Psoas muscle (tissue), 8 donors: ENCODE measurements around the gene VEGFA. TPM values are rescaled to one million over a fixed set of nuclear protein-coding genes. Genes with fewer than 3 reads are reported as not detected.
A peak's percentile ranks its signal among the peaks of the same experiment; 100 is the strongest.

Experiments used
- ATAC-seq, 4 donors: fragments of 200-7000 bp; cut with Tn5 transposase; one replicate each; pipeline ENCODE4 v1.9.1; 2020; ENCODE audit warnings: moderate library complexity in 3 of 4, mild to moderate bottlenecking in 2 of 4
- DNase-seq, 2 donors: peaks; one replicate each; pipeline ENCODE4 v3.0.0-alpha.2; 2020
- H3K27ac ChIP-seq: fragments of 200-600 bp; one replicate; pipeline ENCODE4 v1.8.0; 2022
- H3K27me3 ChIP-seq, 3 donors: fragments of 200-600 bp in 1 of 3; one replicate each; pipeline versions ENCODE4 v1.6.1 to v1.8.0; 2013 to 2022; ENCODE audit warnings: low read length in 2 of 3, mild to moderate bottlenecking in 2 of 3, moderate library complexity in 1 of 3; ENCODE audit not compliant: insufficient read depth in 3 of 3
- H3K36me3 ChIP-seq, 2 donors: fragments of 200-600 bp in 1 of 2; one replicate each; pipeline versions ENCODE4 v1.6.1 to v1.8.0; 2013 to 2022; ENCODE audit warnings: low read depth in 1 of 2, mild to moderate bottlenecking in 1 of 2, moderate library complexity in 1 of 2; ENCODE audit not compliant: insufficient read depth in 1 of 2
- H3K4me1 ChIP-seq: fragments of 200-600 bp; one replicate; pipeline ENCODE4 v1.8.0; 2022
- H3K4me3 ChIP-seq: fragments of 200-600 bp; one replicate; pipeline ENCODE4 v1.8.0; 2022; ENCODE audit warnings: mild to moderate bottlenecking
- H3K9me3 ChIP-seq: fragments of 200-600 bp; one replicate; pipeline ENCODE4 v1.8.0; 2022
- CTCF ChIP-seq: fragments of 200-600 bp; IDR thresholded peaks from one replicate; pipeline ENCODE4 v1.8.0; 2022; ENCODE audit warnings: antibody characterized with exemption
- WGBS, 3 donors: extraction: QIAGEN DNeasy Blood & Tissue Kit; methylation state at CpG; one replicate each; pipeline versions ENCODE4 v1.1.6 to v1.1.7; 2013; 5-methylcytosine and 5-hydroxymethylcytosine counted together
- intact Hi-C, 2 donors: fragments of 100-400 bp; cut with DNase I; formaldehyde crosslinking; loops; one replicate each; pipeline versions ENCODE4 v1.11.0 to v1.14.2; 2022
- polyA plus RNA-seq, 3 donors: library from polyadenylated mRNA; stranded (reverse); fragments of 200-250 nt; gene quantifications; one replicate each; pipeline ENCODE4 v1.2.3, GENCODE V29; 2013
- total RNA-seq, 4 donors: library from RNA; stranded (reverse); fragmentation: NEBNext Ultra II Directional in 2 of 4; extraction: Animal tissue kit (Norgen Biotek cat#: 25700) in 2 of 4; gene quantifications; one replicate each; pipeline versions ENCODE4 v1.2.1 to v1.2.4, GENCODE V29; 2021 to 2023
- donor health status: healthy with polysubstance abuse.
- donor health status: DM: no; HTN: no; CAD: no; lungs with moderate emphysema.
- donor health status: Bipolar disorder and iron deficiency.
- donor health status: healthy.
- donor health status: DM: yes; HTN: yes; CAD: no.
- donor health status: DM: no; HTN: no; CAD: no.
- donor health status: DM: no; HTN: no; CAD: no.
- donor health status: DM: yes; HTN: yes; CAD: no.

VEGFA gene
- total and polyA plus RNA-seq, 7 donors = 78.1 to 345 (median 132) TPM

DNA sequence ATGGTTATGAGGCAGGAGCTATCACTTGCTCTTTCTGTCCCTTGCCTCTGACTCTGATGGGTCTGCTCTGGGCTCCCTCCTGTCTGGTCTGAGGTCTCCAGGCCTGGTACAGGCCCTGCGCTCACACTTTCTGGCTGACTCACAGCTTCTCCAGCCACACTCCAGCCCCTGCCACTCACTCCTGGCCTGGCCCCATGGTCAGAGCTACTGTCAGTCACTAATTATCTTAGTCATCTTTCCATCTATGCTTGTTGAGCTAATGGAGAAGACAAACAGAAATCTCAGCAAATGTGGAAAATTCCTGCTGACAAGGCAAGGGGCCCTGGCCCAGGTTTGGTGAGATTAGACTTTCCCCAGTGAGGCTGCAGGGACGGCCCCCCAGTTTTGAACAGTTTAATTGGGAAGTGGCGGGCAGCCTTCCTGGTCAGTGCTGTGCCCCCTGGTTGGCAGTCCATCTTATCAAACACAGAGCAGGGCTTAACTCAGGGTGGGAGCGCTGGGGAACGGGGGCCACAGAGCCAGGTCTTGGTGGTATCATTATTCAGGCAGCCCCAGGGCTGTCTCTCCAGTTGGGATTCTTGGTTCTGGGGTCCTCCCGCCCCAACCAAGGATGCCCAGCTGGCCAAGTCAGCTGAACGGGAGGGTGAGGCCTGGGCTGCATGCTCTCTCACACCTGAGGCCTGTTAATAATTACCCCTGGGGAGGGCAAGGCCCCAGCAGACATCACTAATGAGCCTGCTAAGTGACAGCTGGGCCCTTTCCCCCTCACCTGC lies 63.4 kb downstream of the VEGFA start:
- intact Hi-C loops = no loop called here
- no peak for TF ChIP-seq CTCF
- Histone ChIP-seq H3K4me3 (no peak overlapping the region), H3K27me3 (no peaks in the 10 kb centered on the region), H3K9me3 (no peaks in the 10 kb centered on the region), H3K27ac (no peak overlapping the region), H3K36me3 (no peaks in the 10 kb centered on the region), H3K4me1 (peaks cover 8% of the 10 kb centered on the region)
- DNase-seq = no peak
- 88 to 94% (median 90%) methylated on average over 7 of the region's 7 CpGs for WGBS, 3 donors
- peak; percentile 68 to 82 (median 72) for ATAC-seq

DNA sequence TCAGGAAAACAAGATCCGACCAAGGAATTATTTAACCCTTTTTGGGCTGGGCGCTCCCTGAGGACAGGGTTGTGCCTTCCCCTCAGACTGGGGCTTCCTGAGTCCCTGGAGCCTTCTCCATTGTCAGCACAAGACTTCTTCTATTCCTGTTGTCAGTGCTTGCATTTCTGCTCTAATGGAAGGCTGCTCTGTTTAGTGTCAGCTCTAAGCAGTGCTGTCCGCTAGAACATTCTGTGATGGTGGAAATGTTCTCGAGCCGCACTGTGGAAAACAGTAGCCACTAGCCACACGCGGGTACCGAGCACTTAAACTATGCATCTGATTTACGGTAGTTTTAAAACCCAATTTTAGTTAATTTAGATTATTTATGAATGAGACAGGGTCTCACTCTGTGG lies 64.0 kb downstream of the VEGFA start:
- H3K4me1 ChIP-seq = peaks cover 13% of the 10 kb centered on the region
- no peak overlapping the region for H3K4me3 ChIP-seq
- intact Hi-C loops = no loop called here
- no peaks in the 10 kb centered on the region for H3K27me3 ChIP-seq
- no peak for TF ChIP-seq CTCF
- no peak overlapping the region for H3K27ac ChIP-seq
- no peaks in the 10 kb centered on the region for H3K9me3 ChIP-seq
- ATAC-seq = no peak
- DNase-seq = no peak
- H3K36me3 ChIP-seq = no peaks in the 10 kb centered on the region
- 85 to 89% (median 88%) methylated on average over 9 of the region's 9 CpGs for WGBS, 3 donors

GRCh38 chr6:43834528-43835155 lies 64.6 kb downstream of the VEGFA start:
- Histone ChIP-seq H3K27me3 (no peaks in the 10 kb centered on the region), H3K4me1 (peaks cover 13% of the 10 kb centered on the region), H3K27ac (no peak overlapping the region), H3K4me3 (no peak overlapping the region), H3K36me3 (no peaks in the 10 kb centered on the region), H3K9me3 (no peaks in the 10 kb centered on the region)
- no peak for DNase-seq
- TF ChIP-seq CTCF = no peak
- WGBS, 3 donors = 87 to 88% (median 88%) methylated on average over 5 of the region's 5 CpGs
- intact Hi-C loops = no loop called here
- ATAC-seq = no peak

- WGBS, 3 donors = 80 to 87% (median 84%) methylated on average over 8 of the region's 8 CpGs
- Histone ChIP-seq H3K27ac (no peak overlapping the region), H3K4me1 (peaks cover 13% of the 10 kb centered on the region), H3K9me3 (no peaks in the 10 kb centered on the region), H3K36me3 (no peaks in the 10 kb centered on the region), H3K27me3 (no peaks in the 10 kb centered on the region), H3K4me3 (no peak overlapping the region)
- ATAC-seq (no peak), DNase-seq (no peak)
- intact Hi-C loops = no loop called here
- TF ChIP-seq CTCF = no peak
Observed at GRCh38 chr6:43835872-43836419, 65.9 kb downstream of the VEGFA start.

Other genes with a start within 250 kb of the VEGFA start
- 10 to 100 TPM; 17.5 to 40.1 (median 20.1) TPM for gene XPO5, start 194.2 kb upstream of the VEGFA start, total RNA-seq
- 10 to 100 TPM; 12.3 to 21.7 (median 12.8) TPM for gene XPO5, start 194.2 kb upstream of the VEGFA start, polyA plus RNA-seq
- 1 to 10 TPM; 3.6 to 6.4 (median 5.5) TPM for gene POLH, start 194.0 kb upstream of the VEGFA start, total RNA-seq
- gene POLH, start 194.0 kb upstream of the VEGFA start, polyA plus RNA-seq = 1 to 10 TPM; 1.7 to 6.8 (median 1.9) TPM
- 10 to 100 TPM; 32.8 to 43.8 (median 35.2) TPM for gene GTPBP2, start 140.9 kb upstream of the VEGFA start, total RNA-seq
- 10 to 100 TPM; 27.8 to 69.6 (median 33.9) TPM for gene GTPBP2, start 140.9 kb upstream of the VEGFA start, polyA plus RNA-seq
- gene MAD2L1BP, start 134.4 kb upstream of the VEGFA start, total RNA-seq = 10 to 100 TPM; 17.0 to 36.6 (median 26.1) TPM
- gene MAD2L1BP, start 134.4 kb upstream of the VEGFA start, polyA plus RNA-seq = 10 to 100 TPM; 30.5 to 43.1 (median 31.6) TPM
- under 1 TPM in 1 of 4 donors, not detected in 3; 0.11 TPM for gene RSPH9, start 125.2 kb upstream of the VEGFA start, total RNA-seq
- under 1 TPM; 0.36 to 0.59 (median 0.51) TPM for gene RSPH9, start 125.2 kb upstream of the VEGFA start, polyA plus RNA-seq
- 100 to 1,000 TPM in 2 of 4 donors, 10 to 100 TPM in 2; 64.1 to 152 (median 103) TPM for gene MRPS18A, start 82.4 kb upstream of the VEGFA start, total RNA-seq
- gene MRPS18A, start 82.4 kb upstream of the VEGFA start, polyA plus RNA-seq = 100 to 1,000 TPM; 106 to 151 (median 148) TPM